ENCODE measurements around the gene RB1. TPM values are rescaled to one million over a fixed set of nuclear protein-coding genes. Genes with fewer than 3 reads are reported as not detected.

The RB1 gene
- total RNA-seq, 2 donors from 2014 or later: 26.5 to 48.1 TPM

DNA sequence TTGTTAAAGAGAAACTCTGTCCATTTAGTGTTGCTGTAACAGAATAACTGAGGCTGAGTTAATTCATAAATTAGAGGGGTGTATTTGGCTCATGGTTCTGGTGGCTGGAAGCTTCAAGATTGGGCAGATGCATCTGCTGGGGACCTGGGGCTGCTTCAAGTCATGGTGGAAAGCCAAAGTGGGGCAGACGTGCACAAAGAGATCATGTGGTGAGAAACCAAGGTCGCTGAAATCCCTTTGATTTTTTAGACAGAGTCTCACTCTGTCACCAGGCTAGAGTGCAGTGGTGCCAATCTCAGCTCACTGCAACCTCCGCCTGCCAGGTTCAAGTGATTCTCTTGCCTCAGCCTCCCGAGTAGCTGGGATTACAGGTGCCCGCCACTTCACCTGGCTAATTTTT is 183.3 kb downstream of the RB1 start:
- DNase-seq (ENCODE audit: low spot score): no peak
- H3K36me3 ChIP-seq: peaks cover 5% of the 10 kb centered on the region
- no peaks in the 10 kb centered on the region for H3K27me3 ChIP-seq (replicated peaks; ENCODE audit: insufficient read depth)
- ATAC-seq (ENCODE audit: insufficient number of reproducible peaks, low FRiP score, low read depth): no peak
- H3K27ac ChIP-seq: no peak overlapping the region
- no peaks in the 10 kb centered on the region for H3K9me3 ChIP-seq
- TF ChIP-seq, protein P1, sequence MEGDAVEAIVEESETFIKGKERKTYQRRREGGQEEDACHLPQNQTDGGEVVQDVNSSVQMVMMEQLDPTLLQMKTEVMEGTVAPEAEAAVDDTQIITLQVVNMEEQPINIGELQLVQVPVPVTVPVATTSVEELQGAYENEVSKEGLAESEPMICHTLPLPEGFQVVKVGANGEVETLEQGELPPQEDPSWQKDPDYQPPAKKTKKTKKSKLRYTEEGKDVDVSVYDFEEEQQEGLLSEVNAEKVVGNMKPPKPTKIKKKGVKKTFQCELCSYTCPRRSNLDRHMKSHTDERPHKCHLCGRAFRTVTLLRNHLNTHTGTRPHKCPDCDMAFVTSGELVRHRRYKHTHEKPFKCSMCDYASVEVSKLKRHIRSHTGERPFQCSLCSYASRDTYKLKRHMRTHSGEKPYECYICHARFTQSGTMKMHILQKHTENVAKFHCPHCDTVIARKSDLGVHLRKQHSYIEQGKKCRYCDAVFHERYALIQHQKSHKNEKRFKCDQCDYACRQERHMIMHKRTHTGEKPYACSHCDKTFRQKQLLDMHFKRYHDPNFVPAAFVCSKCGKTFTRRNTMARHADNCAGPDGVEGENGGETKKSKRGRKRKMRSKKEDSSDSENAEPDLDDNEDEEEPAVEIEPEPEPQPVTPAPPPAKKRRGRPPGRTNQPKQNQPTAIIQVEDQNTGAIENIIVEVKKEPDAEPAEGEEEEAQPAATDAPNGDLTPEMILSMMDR (IDR thresholded peaks at IDR 0.05): no peak
- H3K4me3 ChIP-seq: no peak overlapping the region
- no peaks in the 10 kb centered on the region for H3K4me1 ChIP-seq (ENCODE audit: control insufficient read depth in 1 of 2, low read depth in 2 of 2)

DNA sequence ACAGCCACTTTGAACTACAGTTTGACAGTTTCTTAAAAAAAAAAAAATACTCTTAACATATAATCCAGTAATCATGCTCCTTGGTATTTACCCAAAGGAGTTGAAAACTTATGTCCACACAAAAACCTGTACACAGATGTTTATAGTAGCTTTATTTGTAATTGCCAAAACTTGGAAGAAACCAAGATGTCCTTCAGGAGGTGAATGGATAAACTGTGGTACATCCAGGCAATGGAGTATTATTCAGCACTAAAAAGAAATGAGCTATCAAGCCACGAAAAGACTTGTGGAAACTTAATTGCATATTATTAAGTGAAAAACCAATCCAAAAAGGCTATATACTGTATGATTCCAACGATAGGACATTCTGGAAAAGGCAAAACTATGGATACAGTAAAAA is 184.4 kb downstream of the RB1 start:
- Histone ChIP-seq H3K27ac (no peak overlapping the region), H3K4me3 (no peak overlapping the region), H3K36me3 (peaks cover 5% of the 10 kb centered on the region), H3K9me3 (no peaks in the 10 kb centered on the region), H3K4me1 (ENCODE audit: control insufficient read depth in 1 of 2, low read depth in 2 of 2) (no peaks in the 10 kb centered on the region), H3K27me3 (replicated peaks; ENCODE audit: insufficient read depth) (no peaks in the 10 kb centered on the region)
- DNase-seq (ENCODE audit: low spot score): no peak
- ATAC-seq (ENCODE audit: insufficient number of reproducible peaks, low FRiP score, low read depth): no peak
- TF ChIP-seq, protein P1 (IDR thresholded peaks at IDR 0.05): no peak

DNA sequence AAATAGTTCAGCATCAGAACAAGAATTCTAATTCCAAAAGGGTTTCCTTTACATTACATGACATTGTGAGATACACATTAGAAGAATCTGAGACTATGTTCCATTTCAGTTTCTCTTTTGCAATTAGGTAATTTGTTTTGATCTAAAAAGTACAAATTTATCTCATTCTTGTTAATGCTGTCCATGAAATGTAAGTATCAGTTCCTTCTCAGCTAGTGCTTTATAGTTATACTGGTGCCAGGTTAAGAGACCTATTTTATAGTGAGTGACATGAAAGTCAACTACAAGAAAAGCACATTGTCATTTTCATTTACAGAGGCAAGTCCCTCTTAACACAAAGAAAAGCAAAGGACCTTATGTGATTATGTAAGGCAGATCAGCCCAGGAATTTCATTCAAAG is 185.4 kb downstream of the RB1 start:
- no peaks in the 10 kb centered on the region for H3K4me1 ChIP-seq (ENCODE audit: control insufficient read depth in 1 of 2, low read depth in 2 of 2)
- no peaks in the 10 kb centered on the region for H3K27me3 ChIP-seq (replicated peaks; ENCODE audit: insufficient read depth)
- DNase-seq (ENCODE audit: low spot score) (no peak), ATAC-seq (ENCODE audit: insufficient number of reproducible peaks, low FRiP score, low read depth) (no peak)
- TF ChIP-seq, protein P1 (IDR thresholded peaks at IDR 0.05): no peak
- no peak overlapping the region for H3K27ac ChIP-seq
- H3K36me3 ChIP-seq: peaks cover 5% of the 10 kb centered on the region
- H3K4me3 ChIP-seq: no peak overlapping the region
- H3K9me3 ChIP-seq: no peaks in the 10 kb centered on the region

DNA sequence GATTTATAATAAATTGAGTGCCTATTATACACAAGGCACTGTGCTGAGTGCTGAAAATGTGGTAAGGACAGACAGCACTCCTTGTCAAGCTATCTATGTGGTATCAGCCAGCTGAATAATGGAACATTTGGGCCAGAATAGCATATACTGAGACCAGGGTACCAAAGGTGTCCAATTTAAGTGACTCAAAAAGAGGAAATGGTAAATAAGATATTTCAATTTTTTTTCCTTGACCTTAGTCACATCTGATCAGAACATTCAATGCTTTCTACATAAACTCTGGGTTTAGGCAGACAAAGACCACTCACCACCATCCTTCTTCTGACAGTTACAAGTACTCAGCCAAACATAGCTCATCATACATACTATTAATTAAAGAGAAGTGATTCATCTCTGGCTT is 186.1 kb downstream of the RB1 start:
- Histone ChIP-seq H3K4me1 (ENCODE audit: control insufficient read depth in 1 of 2, low read depth in 2 of 2) (no peaks in the 10 kb centered on the region), H3K4me3 (no peak overlapping the region), H3K9me3 (no peaks in the 10 kb centered on the region), H3K27me3 (replicated peaks; ENCODE audit: insufficient read depth) (no peaks in the 10 kb centered on the region), H3K27ac (no peak overlapping the region), H3K36me3 (peaks cover 3% of the 10 kb centered on the region)
- TF ChIP-seq, protein P1 (IDR thresholded peaks at IDR 0.05): no peak
- DNase-seq (ENCODE audit: low spot score): no peak
- no peak for ATAC-seq (ENCODE audit: insufficient number of reproducible peaks, low FRiP score, low read depth)

DNA sequence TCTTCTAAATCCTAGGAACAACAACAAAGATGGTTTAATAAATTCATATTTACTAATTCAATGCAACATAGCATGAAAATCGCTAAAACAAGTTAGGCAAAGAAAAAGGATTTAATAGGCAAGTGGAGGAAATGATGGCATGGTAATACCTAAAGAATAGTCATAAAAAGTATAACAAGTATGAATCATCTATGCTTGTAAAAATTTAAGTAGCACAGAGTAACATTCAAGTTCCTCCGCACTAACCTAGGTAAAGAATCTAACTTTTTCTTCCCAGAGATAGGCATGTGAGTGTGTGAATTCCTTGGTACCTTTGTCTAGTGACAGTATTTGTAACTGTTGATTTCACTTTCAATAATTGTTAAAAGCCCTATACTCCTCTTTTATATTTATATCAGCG is 186.7 kb downstream of the RB1 start:
- DNase-seq (ENCODE audit: low spot score) (no peak), ATAC-seq (ENCODE audit: insufficient number of reproducible peaks, low FRiP score, low read depth) (no peak)
- no peak overlapping the region for H3K4me3 ChIP-seq
- TF ChIP-seq, protein P1 (IDR thresholded peaks at IDR 0.05): no peak
- no peaks in the 10 kb centered on the region for H3K27me3 ChIP-seq (replicated peaks; ENCODE audit: insufficient read depth)
- H3K4me1 ChIP-seq (ENCODE audit: control insufficient read depth in 1 of 2, low read depth in 2 of 2): no peaks in the 10 kb centered on the region
- no peaks in the 10 kb centered on the region for H3K9me3 ChIP-seq
- H3K27ac ChIP-seq: no peak overlapping the region
- peaks cover 3% of the 10 kb centered on the region for H3K36me3 ChIP-seq
